GM20431 (cell line): ENCODE results near the gene TSPAN16.

Source experiments
- in situ Hi-C: fragments of 300-500 bp; cut with MseI, MboI; formaldehyde crosslinking; loops from one replicate; pipeline ENCODE4 v1.15.0; 2020; ENCODE audit warnings: low sequenced_read_pairs; ENCODE audit not compliant: unreplicated experiment

Gene TSPAN16, protein sequence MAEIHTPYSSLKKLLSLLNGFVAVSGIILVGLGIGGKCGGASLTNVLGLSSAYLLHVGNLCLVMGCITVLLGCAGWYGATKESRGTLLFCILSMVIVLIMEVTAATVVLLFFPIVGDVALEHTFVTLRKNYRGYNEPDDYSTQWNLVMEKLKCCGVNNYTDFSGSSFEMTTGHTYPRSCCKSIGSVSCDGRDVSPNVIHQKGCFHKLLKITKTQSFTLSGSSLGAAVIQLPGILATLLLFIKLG

DNA sequence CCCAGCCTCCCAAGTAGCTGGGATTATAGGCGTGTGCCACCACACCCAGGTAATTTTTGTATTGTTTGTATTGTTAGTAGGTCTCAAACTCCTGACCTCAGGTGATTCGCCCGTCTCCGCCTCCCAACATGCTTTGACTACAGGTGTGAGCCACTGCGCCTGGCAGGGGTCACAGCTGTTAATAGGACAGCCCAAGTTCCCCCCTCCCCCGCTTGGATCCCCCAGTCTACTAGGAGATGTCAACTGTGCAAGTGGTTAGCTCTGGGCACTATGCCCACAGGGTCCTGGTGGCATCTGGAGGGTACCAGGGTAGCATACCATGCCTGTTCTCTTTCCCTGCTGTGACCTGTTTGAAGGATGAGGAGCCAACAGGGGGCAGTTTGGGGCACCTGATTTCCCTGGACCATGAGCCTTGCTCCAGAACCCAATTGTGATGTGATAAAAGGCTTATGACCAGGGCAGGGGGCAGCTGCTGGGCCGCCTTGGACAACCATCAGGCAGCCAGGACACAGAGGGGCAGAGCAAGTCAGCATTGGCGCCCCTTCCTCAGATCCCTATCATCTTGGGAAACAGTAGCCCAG is at the start of gene TSPAN16:
Gene TSPAN16 (plus strand): TSS at position 496 of the 581 bp plus-strand sequence. CDS start 138 bp downstream, outside the sequence.
- in situ Hi-C loops = no loop called here

DNA sequence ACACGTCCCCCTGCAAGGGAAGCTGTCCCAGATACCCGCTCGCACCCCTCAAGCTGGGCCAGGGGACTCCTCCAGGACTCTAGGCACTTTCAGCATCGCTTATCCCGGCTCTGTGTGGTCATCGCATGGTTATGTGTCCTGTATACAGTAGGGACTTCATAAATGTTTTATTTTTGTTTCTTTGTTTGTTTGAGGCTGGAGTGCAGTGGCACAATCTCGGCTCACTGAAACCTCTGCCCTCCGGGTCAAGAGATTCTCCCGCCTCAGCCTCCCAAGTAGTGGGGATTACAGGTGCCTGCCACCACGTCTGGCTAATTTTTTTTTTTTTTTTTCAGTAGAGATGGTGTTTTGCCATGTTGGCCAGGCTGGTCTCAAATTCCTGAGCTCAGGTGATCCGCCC is 49.0 kb upstream of the TSPAN16 start:
- in situ Hi-C loops = no loop called here

DNA sequence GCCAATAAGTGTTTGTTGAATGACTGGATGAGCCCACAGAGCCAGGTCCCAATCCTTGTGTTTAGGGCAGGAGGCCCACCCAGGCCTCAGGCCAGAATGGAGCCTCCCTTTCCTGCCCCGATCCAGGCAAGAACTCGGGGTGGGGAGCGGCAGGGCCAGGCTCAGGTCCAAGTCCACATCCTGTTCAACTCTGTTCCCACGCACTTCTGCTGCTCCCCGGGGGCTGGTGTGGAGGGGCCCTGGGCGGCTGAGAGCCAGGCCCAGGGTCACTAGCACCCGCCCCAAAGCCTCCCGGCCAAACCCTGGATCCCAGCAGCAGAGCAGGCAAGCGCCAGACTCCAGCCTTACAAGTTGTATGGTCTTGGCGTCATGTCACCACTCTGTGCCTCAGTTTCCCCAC is 48.6 kb upstream of the TSPAN16 start:
- in situ Hi-C loops = no loop called here

DNA sequence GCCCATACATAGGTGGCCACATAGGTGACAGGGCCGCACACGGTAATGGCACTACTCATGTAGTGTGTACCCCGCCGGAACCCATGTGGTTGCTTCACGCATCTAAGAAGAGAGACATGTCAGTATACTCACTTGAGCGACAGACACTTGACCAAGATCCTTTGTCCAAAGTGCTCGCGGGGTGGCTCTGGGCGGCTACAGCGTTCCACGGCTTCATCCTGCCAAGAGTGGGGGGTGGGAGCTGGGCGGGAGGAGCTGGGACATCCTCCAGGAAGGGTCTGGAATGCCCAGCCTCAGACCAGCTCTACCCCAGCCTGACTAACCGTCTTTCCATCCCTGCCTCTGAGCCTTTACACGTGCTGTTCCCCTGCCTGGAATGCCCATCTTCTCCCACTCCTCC is 48.0 kb upstream of the TSPAN16 start:
- in situ Hi-C loops = no loop called here

DNA sequence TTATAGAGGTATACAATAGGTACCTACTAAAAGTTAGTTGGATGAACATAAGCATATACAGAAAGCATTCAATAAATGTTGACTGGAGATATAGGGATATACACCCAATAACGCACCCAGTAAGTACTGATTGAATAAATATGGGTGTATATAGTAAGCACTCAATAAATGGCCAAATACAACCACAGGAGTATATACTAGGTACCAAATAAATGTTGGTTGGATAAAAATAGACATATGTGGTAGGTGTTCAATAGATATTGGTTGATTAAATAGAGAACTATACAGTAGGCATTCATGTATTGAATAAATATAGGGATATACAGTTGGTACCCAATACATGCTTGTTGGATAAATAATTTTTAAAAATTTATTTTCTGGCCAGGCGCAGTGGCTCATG is 47.1 kb upstream of the TSPAN16 start:
- in situ Hi-C loops = no loop called here

DNA sequence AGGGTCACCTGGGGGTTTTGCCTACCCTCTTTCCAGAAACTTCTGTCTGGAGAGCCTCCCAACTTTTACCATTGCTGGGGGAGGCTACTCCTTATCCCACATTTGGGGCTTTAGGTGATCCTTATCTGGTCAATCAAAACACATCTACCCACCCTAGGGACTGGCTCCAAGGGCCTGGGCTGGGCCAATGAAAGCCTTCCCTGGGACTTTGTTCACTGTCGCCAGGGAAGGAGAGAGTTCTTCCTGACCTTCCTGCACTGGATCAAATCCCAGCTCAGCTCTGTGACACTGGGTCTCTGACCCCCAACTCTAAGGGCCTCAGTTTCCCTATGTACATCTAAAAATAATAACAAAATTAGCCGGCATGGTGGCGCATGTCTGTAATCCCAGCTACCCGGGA is 44.7 kb upstream of the TSPAN16 start:
- in situ Hi-C loops = no loop called here

DNA sequence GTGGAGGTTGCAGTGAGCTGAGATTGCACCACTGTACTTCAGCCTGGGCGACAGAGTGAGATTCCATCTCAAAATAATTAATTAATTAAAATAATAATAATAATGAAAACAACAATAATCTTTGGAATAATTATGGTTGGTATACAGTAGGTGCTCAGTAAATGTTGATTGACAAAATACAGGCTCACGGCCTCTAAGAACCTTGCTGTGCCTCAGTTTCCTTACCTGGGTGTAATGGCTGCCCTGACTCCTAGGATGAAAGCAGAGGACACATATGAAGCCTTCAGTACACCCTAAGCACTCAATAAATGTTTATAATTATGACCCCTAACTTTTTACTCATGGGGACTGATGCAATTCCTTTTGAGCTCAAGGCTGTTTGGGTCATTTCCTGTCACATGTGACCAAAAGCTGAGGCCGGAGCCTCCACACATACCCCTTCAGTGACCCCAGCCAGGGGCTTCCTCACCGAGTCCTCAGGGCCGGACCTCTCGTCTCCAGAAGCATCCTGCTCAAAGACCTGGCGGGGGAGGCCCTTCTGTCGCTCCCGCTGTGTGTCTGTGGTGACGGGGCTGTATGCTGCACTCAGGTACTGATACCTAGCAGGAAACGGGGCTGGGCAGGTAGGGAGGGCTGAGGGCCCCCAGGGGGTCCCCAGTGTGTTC is 44.2 kb upstream of the TSPAN16 start:
- in situ Hi-C loops = no loop called here

DNA sequence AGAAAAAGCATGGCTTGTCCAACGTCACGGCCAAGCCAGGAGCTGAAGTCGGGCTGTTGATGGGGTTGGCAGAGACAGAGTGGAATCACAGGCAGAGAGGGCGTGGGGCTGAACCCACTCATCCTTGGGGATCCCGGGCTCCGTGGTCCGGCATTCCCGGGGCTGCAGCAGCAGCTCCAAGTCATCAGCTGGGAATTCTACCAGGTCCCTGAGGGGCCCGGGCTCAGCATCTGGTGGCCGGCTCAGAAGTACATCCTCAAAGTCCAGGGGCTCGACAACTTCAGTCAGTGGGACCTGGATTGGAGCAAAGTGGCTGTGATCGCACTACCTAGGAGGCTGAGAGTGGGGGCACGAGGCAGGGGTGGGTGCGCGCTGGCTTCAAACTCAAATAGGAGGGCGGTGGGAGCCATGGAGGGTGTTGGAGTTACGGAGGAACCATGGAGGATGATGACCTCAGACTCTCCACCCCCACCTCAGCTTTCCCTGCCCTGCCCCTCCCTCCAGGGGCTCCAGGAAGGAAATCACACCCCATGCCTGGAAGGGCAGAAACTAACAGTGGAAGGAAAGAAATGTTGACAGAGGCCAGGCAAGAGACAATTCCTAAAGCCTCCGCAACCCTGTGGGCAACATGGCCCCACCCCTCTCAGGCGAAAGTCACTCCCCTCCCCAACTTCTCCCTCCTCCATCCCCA is 43.1 kb upstream of the TSPAN16 start:
- in situ Hi-C loops = no loop called here

DNA sequence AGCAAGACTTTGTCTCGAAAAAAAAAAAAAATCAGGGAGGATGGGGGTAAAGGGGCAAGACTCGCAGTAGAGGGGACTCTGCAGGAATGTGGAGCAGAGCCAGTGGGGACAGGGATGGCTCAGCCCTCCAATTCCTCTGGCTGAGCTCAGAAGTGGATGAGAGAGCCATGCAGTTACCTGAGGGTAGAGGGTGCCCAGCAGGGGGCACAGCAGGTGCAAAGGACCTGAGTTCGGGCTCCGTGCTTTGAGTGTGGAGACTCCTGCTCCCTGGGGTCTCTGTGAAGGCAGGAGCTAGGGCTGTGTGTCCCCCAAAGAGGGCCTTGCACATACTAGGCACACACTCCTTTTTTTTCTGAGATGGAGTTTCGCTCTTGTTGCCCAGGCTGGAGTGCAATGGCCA is 41.3 kb upstream of the TSPAN16 start:
- in situ Hi-C loops = no loop called here

DNA sequence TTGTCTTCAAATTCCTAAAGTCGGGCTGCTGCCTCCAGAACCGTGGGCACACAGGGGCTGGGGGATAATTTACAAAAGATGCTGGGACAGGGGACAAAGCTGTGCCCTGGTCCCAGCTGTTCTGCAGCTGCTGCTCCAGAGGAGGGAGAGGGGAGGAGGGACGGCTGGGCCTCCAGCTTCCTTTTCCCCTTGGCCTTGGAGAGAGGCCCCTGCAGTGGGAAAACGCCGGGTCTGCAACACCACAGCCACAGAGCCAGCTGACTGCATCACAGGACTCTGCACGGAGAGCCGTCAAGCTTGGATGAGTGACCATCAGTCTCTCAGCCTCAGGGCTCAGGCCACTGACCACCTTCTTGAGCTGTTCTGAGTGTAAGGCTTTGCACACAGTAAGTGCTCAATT is 39.8 kb upstream of the TSPAN16 start:
- in situ Hi-C loops = no loop called here

DNA sequence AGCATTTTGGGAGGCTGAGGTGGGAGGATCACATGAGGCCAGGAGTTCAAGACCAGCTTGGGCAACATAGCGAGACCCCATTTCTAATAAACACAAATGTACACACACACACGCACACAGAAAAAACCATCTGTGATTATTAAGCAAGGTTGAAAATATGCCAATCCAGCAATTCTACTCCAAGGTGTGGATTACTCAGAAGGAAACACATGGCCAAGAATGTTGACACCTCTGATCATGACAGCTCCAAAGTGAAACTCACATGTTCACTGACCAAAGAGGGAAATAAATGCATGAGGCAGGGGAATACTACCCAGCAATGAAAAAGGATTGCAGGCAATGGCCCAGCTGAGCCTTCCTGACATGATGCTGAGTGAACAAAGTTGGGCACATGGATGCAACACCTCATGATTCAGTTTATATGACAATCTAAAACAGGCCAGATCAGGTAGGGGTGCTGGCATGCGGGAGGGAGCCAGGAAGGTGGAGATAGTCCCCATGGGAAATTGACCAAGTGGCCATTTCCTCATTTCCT is 38.0 kb upstream of the TSPAN16 start:
- in situ Hi-C loops = no loop called here

DNA sequence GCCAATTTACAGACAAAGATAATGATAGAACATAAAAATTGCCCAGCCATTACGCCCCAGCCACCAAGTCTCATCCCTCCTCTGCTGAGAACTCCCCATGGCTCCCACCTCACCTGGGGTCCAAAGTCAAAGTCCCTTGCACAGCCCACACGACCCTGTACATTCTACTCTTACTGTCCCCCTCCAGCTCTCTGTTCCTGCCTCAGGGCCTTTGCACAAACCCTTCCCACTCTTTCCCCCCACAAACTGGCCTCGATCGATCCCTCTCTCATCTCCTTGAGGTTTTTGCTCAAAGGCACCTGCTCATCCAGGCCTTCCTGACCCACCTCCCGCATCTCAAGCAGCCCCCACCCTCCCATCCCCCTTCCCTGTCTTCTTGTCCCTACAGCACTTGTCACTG is 35.0 kb upstream of the TSPAN16 start:
- in situ Hi-C loops = no loop called here

DNA sequence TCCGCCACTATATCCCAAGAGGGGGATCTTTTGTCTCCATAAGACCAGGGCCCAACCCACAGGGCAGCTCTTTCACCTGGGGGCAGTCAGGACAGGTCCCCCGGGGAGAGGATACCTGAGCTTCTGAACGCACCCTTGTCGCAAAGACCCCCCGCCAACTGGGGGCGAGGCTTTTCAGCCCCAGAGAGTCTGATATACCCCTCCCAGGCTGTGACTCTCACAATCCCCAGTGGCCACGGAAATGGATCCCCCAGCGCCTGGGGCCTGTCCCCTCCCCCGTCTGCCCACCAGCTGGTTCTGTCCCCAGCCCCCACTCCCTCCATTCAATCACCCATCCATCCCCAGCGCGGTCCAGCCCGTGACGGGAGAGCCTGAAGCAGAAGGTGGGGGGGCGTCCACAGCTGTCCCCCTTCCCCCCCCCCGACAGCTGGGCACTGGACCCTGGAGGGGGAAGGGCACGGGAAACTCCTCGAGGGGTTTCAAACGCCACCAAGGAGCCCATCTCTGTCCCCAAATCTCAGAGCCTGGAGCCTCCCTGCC is 34.5 kb upstream of the TSPAN16 start:
- in situ Hi-C loops = no loop called here

DNA sequence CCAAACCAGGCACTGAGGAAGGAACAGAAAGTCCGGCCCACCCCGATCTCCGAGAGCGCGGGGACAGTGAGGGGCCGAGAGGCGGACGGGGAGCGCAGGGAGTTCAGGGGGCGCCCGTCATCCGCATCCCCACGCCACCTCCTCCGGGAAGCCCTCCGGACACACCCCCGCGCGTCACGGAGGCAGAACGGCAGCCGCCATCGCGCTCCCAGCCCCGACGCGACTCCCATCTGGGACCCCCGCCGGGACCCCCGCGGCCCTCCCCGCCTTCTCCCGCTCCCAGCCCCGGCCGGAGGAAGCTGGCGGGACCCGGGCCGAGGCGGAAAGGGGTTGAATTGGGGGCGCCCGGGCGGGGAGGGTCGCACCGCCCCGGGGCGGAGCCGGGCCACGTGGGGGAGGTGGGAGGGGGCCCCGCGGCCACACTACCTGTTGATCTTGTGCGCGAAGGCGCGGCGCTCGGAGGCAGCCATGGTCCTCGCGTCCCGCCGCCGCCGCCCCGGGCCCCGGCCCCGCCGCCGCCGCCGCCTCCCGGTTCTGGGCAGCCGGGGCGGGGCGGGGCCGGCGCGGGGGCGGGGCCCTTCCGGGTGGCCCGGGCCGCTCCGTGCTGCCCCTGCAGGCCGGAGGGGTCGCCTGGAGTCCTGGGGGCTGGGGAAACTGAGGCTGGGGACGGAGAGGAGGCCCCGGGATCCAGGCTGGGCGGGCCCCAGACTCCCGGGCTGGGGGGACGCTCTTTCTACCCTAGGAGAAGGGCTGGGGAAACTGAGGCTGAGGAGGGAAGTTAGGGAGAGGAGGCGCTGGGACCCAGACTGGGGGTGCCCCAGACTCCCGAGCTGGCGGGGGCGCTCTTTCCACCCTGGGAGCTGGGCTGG is 33.8 kb upstream of the TSPAN16 start, which contains the start of gene DOCK6:
Gene DOCK6 (minus strand): TSS at position 554 of the 869 bp plus-strand sequence. CDS start 84 bp downstream, at position 470.
- in situ Hi-C loops = no loop called here

DNA sequence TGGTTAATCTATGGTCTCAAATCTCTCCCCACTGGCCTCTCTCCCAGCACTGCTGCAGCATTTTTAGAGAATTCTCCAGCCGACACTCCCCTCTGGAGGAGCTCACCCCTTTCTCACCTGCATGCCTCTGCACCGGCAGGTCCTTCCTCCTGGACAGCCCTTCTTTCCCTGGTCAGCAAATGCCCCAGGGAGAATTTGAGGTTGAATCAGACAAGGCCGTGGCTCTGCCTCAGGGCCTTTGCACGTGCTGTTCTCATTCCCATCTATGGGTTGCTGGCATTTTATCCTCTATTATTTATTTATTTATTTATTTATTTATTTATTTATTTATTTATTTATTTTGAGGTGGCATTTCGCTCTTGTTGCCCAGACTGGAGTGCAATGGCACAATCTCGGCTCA is 32.2 kb upstream of the TSPAN16 start:
- in situ Hi-C loops = no loop called here

DNA sequence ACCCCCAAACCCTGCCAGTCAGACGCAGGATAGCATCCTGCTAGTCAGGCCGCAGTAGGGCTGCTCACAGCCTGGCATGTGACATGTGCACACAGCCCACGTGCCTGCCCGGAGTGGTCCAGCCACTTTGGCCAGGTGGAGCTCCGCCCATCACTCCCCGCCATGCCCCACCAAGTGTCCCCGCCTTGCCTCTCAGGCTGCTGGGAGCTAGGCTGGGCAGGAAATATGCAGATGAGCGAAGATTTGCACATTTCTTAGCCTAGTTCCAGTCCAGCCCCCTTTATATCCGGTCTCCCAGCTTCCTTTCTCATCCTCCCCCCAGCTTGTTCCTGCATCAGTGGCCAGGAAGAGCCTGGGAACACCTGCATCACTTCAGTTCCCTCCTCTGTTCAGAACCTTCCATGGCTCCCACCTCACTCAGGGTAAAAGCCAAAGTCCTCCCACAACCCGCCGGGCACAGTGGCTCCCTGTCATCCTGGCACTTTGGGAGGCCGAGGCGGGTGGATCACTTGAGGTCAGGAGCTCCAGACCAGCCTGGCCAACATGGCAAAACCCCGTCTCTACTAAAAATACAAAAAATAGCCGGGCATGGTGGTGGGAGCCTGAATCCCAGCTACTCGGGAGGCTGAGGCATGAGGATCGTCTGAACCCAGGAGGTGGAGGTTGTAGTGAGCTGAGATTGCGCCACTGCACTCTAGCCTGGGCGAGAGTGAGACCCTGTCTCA is 31.3 kb upstream of the TSPAN16 start:
- in situ Hi-C loops = no loop called here

DNA sequence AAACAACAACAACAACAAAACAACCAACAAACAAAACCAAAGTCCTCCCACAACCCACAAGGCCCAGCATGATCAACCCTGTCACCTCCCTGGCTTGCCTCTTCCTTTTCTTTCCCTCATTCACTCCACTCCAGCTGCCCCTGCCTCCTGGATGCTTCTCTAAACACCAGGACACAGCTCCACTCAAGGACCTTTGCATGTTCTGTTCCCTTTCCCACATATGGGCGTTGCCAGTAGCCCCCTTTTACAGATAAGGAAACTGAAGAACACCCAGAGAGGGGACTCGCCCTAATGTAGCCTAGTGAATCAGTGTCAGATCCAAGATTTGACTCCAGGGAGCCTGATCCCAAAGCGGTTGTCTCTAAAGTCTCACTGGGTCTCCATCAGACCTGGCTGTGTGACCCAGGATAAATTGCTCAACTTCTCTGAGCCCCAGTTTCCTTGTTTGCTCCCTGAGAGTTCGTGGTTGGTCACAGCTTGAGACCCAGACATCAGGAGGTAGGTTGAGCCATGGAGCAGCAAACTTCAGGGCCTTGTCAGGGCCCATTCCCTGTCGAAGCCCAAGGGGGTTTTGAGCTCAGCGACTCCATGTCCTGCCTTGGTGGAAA is 30.7 kb upstream of the TSPAN16 start:
- in situ Hi-C loops = no loop called here

DNA sequence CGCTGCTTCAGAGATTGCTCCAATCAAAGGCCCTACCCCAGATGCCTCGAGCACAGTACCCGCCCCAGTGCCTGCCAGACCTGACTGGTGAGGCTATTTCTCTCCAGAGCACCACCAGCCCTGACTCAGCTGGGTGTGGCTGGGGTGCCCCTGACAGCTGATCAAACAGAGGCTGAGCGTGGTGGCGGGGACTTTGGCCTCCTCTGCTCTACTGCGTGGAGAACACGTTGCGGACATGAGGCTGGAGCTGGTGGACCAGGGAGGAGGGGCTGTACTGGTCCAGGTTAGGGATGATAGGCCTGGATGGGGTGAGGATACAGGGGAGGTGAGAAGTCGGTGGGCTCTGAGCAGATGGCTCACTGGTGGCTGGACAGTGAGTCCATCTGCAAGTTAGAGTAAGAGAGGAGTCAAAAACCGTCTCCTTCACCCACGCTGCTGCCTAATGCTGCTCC is 30.1 kb upstream of the TSPAN16 start:
- in situ Hi-C loops = no loop called here
